Measurements from ENCODE around the gene INPP5J. TPM values are rescaled to one million over a fixed set of nuclear protein-coding genes. Genes with fewer than 3 reads are reported as not detected.

INPP5J gene
- total RNA-seq, 4 donors from 2014 or later: not detected

Small RNAs within 50 kb of the gene (small RNA-seq; reads per million reads assigned to genes)
- gene MIR3928: 0.97 reads per million

Other genes starting within 250 kb of the INPP5J start
- gene MORC2, start 154.2 kb upstream of the INPP5J start, total RNA-seq: 10 to 100 TPM; 19.4 to 21.6 (median 20.9) TPM
- gene TUG1, start 153.7 kb upstream of the INPP5J start, total RNA-seq: 10 to 100 TPM; 57.9 to 78.8 (median 71.1) TPM
- gene SMTN, start 41.6 kb upstream of the INPP5J start, total RNA-seq: 100 to 1,000 TPM in 1 of 4 donors, 10 to 100 TPM in 3; 16.6 to 107 (median 19.4) TPM
- 100 to 1,000 TPM; 226 to 360 (median 279) TPM for gene SELENOM, start 15.4 kb upstream of the INPP5J start, total RNA-seq
- gene PLA2G3, start 17.5 kb downstream of the INPP5J start, total RNA-seq: not detected
- gene RNF185, start 37.2 kb downstream of the INPP5J start, total RNA-seq: 10 to 100 TPM; 29.1 to 49.1 (median 32.6) TPM
- gene LIMK2, start 89.3 kb downstream of the INPP5J start, total RNA-seq: 10 to 100 TPM; 15.4 to 26.4 (median 22.6) TPM
- 100 to 1,000 TPM in 2 of 4 donors, 10 to 100 TPM in 2; 39.9 to 179 (median 98.4) TPM for gene PIK3IP1, start 169.5 kb downstream of the INPP5J start, total RNA-seq
- 10 to 100 TPM; 10.0 to 17.9 (median 14.1) TPM for gene PATZ1, start 223.4 kb downstream of the INPP5J start, total RNA-seq

Measured in subcutaneous adipose tissue (tissue), 4 donors.